ENCODE measurements around the gene EPSTI1. TPM values are rescaled to one million over a fixed set of nuclear protein-coding genes. Genes with fewer than 3 reads are reported as not detected.

Gene EPSTI1
- total RNA-seq, 4 donors from 2014 or later = 6.5 to 16.9 (median 11.4) TPM

- Histone ChIP-seq H3K4me3 (peak overlapping the region in 1 of 2 donors; percentile 14), H3K9me3 (no peaks in the 10 kb centered on the region), H3K27me3 (no peaks in the 10 kb centered on the region), H3K4me1 (no peaks in the 10 kb centered on the region), H3K36me3 (no peaks in the 10 kb centered on the region), H3K27ac (peak overlapping the region; percentile 27 to 62)
- intact Hi-C loops (cut with DNase I; ENCODE audit: low total_unique reads) = no loop called here
- no peak for TF ChIP-seq CTCF (IDR thresholded peaks at IDR 0.05)
- TF ChIP-seq POLR2A (IDR thresholded peaks at IDR 0.05) = no peak
- peak; percentile 31 to 53 for DNase-seq
Observed at GRCh38 chr13:42880056-42880605, 111.9 kb downstream of the EPSTI1 start.

- no peak overlapping the region for H3K4me3 ChIP-seq
- H3K36me3 ChIP-seq = no peaks in the 10 kb centered on the region
- no peaks in the 10 kb centered on the region for H3K4me1 ChIP-seq
- TF ChIP-seq CTCF (IDR thresholded peaks at IDR 0.05) (no peak), POLR2A (IDR thresholded peaks at IDR 0.05) (no peak)
- no peak for DNase-seq
- no peaks in the 10 kb centered on the region for H3K9me3 ChIP-seq
- intact Hi-C loops (cut with DNase I; ENCODE audit: low total_unique reads) = no loop called here
- H3K27ac ChIP-seq = no peak overlapping the region
- no peaks in the 10 kb centered on the region for H3K27me3 ChIP-seq
Observed at GRCh38 chr13:42878721-42879120, 113.3 kb downstream of the EPSTI1 start.

- no peak for TF ChIP-seq POLR2A (IDR thresholded peaks at IDR 0.05)
- Histone ChIP-seq H3K36me3 (no peaks in the 10 kb centered on the region), H3K4me1 (no peaks in the 10 kb centered on the region), H3K9me3 (no peaks in the 10 kb centered on the region), H3K27me3 (no peaks in the 10 kb centered on the region), H3K27ac (no peak overlapping the region), H3K4me3 (no peak overlapping the region)
- intact Hi-C loops (cut with DNase I; ENCODE audit: low total_unique reads) = no loop called here
- no peak for DNase-seq
Observed at GRCh38 chr13:42876887-42877545, 115.0 kb downstream of the EPSTI1 start.

GRCh38 chr13:42876270-42876714 lies 115.7 kb downstream of the EPSTI1 start:
- Histone ChIP-seq H3K4me1 (no peaks in the 10 kb centered on the region), H3K27ac (no peak overlapping the region)
- no peak for DNase-seq

GRCh38 chr13:42875475-42876269 lies 116.4 kb downstream of the EPSTI1 start:
- DNase-seq = no peak
- H3K9me3 ChIP-seq = no peaks in the 10 kb centered on the region
- no peaks in the 10 kb centered on the region for H3K36me3 ChIP-seq
- no peak overlapping the region for H3K27ac ChIP-seq
- no peaks in the 10 kb centered on the region for H3K27me3 ChIP-seq
- H3K4me1 ChIP-seq = no peaks in the 10 kb centered on the region
- intact Hi-C loops (cut with DNase I; ENCODE audit: low total_unique reads) = no loop called here
- H3K4me3 ChIP-seq = no peak overlapping the region
- no peak for TF ChIP-seq POLR2A (IDR thresholded peaks at IDR 0.05)
- peak in 1 of 4 experiments; percentile 7 for TF ChIP-seq CTCF (IDR thresholded peaks at IDR 0.05)

More at GRCh38 chr13:42876270-42876714, 115.7 kb downstream of the EPSTI1 start:
- Histone ChIP-seq H3K36me3 (no peaks in the 10 kb centered on the region), H3K9me3 (no peaks in the 10 kb centered on the region), H3K27me3 (no peaks in the 10 kb centered on the region), H3K4me3 (no peak overlapping the region)
- no peak for TF ChIP-seq POLR2A (IDR thresholded peaks at IDR 0.05)
- no peak for TF ChIP-seq CTCF (IDR thresholded peaks at IDR 0.05)
- intact Hi-C loops (cut with DNase I; ENCODE audit: low total_unique reads) = no loop called here
